Mucosa of descending colon (tissue), 3 donors: ENCODE results near the gene ZNF8. TPM values are rescaled to one million over a fixed set of nuclear protein-coding genes. Genes with fewer than 3 reads are reported as not detected.

ENCODE experiments used
- ATAC-seq: fragments of 200-7000 bp; cut with Tn5 transposase; one replicate; pipeline ENCODE4 v1.9.1; 2020; ENCODE audit warnings: mild to moderate bottlenecking, moderate library complexity
- DNase-seq, 3 donors: peaks; one replicate each; pipeline ENCODE4 v3.0.0-alpha.2; 2020
- H3K36me3 ChIP-seq: fragments of 200-600 bp; one replicate; pipeline ENCODE4 v1.8.0; 2021; ENCODE audit warnings: low read depth, mild to moderate bottlenecking
- H3K4me1 ChIP-seq: fragments of 200-600 bp; one replicate; pipeline ENCODE4 v1.8.0; 2021; ENCODE audit warnings: low read depth, mild to moderate bottlenecking
- H3K4me3 ChIP-seq: fragments of 200-600 bp; one replicate; pipeline ENCODE4 v1.8.0; 2021; ENCODE audit warnings: mild to moderate bottlenecking
- H3K9me3 ChIP-seq: fragments of 200-600 bp; one replicate; pipeline ENCODE4 v1.8.0; 2021; ENCODE audit warnings: mild to moderate bottlenecking
- intact Hi-C, 2 donors: fragments of 100-400 bp; cut with DNase I in 1 of 2; cut with micrococcal nuclease in 1 of 2; formaldehyde crosslinking; loops; one replicate each; pipeline versions ENCODE4 v1.11.0 to v1.11.1; 2022; cut with DNase I, micrococcal nuclease
- total RNA-seq, 3 donors: library from RNA; stranded (reverse); fragmentation: NEBNext Ultra II Directional in 2 of 3; extraction: Animal tissue kit (Norgen Biotek cat#: 25700) in 2 of 3; gene quantifications; one replicate each; pipeline versions ENCODE4 v1.2.1 to v1.2.4, GENCODE V29; 2021 to 2023
- TF ChIP-seq, protein P1 (sequence below): fragments of 200-600 bp; IDR thresholded peaks from one replicate; pipeline ENCODE4 v1.8.0; 2022; ENCODE audit warnings: antibody characterized with exemption, mild to moderate bottlenecking
- donor health status: DM: no; HTN: no; CAD: no; lungs with moderate emphysema.
- donor health status: DM: no; HTN: no; CAD: no.
- donor health status: DM: no; HTN: yes; CAD: no.

Gene ZNF8
- total RNA-seq, 3 donors from 2014 or later = 3.6 to 7.9 (median 3.8) TPM

DNA sequence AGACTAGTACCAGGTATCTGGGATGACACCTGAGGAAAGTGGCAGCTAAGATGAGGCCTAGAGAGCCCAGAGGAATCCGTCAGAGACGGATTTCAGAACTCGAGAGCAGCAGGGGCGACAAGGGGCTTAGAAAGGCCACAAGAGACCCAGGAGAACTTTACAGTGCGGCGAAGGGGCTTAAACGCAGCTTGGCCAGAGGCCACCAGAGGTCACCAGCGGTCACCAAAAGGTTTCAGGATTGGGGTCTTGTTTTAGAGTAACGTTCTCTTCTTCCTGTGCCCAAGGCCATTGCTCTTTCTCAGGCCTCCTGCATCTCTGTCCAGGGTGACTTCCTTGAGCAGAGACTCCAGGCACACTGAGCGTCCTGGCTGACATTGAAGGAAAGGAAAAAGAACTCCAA, 50.2 kb downstream of the ZNF8 start:
- DNase-seq = no peak
- Histone ChIP-seq H3K4me3 (no peak overlapping the region), H3K36me3 (no peaks in the 10 kb centered on the region), H3K4me1 (peaks cover 19% of the 10 kb centered on the region), H3K9me3 (no peaks in the 10 kb centered on the region)
- TF ChIP-seq, protein P1, sequence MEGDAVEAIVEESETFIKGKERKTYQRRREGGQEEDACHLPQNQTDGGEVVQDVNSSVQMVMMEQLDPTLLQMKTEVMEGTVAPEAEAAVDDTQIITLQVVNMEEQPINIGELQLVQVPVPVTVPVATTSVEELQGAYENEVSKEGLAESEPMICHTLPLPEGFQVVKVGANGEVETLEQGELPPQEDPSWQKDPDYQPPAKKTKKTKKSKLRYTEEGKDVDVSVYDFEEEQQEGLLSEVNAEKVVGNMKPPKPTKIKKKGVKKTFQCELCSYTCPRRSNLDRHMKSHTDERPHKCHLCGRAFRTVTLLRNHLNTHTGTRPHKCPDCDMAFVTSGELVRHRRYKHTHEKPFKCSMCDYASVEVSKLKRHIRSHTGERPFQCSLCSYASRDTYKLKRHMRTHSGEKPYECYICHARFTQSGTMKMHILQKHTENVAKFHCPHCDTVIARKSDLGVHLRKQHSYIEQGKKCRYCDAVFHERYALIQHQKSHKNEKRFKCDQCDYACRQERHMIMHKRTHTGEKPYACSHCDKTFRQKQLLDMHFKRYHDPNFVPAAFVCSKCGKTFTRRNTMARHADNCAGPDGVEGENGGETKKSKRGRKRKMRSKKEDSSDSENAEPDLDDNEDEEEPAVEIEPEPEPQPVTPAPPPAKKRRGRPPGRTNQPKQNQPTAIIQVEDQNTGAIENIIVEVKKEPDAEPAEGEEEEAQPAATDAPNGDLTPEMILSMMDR = no peak
- intact Hi-C loops = no loop called here
- no peak for ATAC-seq

DNA sequence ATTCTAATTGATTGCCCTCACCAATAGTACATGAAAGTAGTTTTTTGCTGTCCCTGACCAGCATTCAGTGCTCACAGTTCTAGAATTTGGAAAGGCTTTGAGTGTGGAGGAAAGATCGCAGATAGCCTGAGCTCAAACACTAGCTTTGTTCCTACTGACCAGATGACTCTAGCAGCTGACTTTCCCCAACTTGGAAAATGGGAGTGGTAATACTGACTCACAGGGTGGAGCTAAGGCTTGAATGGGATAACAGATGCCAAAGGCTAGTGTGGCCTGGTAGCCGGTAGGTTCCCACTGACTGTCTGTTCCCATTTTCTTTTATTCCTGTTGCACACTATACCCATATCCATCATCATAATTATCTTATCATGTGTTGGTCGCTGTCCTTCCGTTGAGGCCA, 51.7 kb downstream of the ZNF8 start:
- ATAC-seq = no peak
- Histone ChIP-seq H3K4me1 (peaks cover 19% of the 10 kb centered on the region), H3K4me3 (no peak overlapping the region), H3K9me3 (no peaks in the 10 kb centered on the region), H3K36me3 (no peaks in the 10 kb centered on the region)
- no peak for DNase-seq
- TF ChIP-seq, protein P1 = no peak
- intact Hi-C loops = no loop called here

DNA sequence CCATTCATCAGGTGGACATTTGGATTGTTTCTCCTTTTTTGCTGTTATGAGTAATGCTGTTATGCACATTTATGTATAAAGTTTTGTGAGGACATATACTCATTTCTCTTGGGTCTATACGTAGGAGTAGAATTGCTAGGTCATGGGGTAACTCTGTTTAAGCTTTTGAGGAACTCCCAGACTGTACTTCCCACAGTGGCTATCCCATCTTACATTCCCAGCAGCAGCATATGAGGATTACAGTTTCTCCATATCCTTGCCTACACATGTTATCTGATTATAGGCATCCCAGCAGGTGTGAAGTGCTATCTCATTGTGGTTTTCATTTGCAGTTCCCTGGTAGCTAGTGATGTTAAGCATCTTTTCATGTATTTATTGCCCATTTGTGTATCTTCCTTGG, 53.9 kb downstream of the ZNF8 start:
- Histone ChIP-seq H3K36me3 (no peaks in the 10 kb centered on the region), H3K4me1 (peaks cover 9% of the 10 kb centered on the region), H3K9me3 (no peaks in the 10 kb centered on the region), H3K4me3 (no peak overlapping the region)
- DNase-seq (no peak), ATAC-seq (no peak)
- TF ChIP-seq, protein P1 = no peak
- intact Hi-C loops = no loop called here

DNA sequence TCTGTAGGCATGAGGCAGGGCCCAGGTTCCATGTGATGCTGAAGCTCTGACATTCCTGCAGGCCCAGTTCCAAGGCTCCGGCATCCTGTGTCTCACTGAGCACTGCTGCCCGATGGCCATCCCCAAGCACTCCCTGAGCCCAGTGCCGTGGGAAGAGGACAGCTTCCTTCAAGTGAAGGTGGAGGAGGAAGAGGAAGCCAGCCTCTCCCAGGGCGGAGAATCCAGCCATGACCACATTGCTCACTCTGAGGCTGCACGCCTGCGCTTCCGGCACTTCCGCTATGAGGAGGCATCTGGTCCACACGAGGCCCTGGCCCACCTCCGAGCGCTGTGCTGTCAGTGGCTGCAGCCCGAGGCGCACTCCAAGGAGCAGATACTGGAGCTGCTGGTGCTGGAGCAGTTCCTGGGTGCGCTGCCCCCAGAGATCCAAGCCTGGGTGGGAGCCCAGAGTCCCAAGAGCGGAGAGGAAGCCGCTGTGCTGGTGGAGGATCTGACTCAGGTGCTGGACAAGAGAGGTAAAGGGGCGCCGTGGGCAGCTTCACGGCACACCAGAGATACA, 56.0 kb downstream of the ZNF8 start:
- TF ChIP-seq, protein P1 = no peak
- no peaks in the 10 kb centered on the region for H3K4me1 ChIP-seq
- no peaks in the 10 kb centered on the region for H3K36me3 ChIP-seq
- no peak for ATAC-seq
- no peaks in the 10 kb centered on the region for H3K9me3 ChIP-seq
- no peak overlapping the region for H3K4me3 ChIP-seq
- DNase-seq = no peak
- intact Hi-C loops = no loop called here

DNA sequence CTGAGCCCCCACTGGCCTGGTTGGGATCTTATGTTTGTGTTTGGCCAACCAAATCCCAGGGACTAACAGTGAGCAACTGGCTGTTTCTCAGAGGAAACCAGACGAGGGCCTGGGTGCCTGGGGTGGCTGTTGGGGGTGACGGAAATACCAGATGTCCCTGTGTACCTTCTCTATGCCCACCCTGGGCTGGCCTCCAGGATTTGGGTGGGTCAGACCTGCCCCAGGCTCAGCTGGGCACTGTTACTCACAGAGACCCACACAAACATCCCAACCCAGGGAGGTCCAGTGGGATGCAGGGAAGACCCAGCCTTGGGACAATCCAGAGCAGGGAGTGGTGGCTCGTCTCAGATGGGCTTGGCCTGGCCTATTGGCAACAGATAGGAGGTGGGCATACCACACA, 56.9 kb downstream of the ZNF8 start:
- ATAC-seq (no peak), DNase-seq (no peak)
- intact Hi-C loops = no loop called here
- TF ChIP-seq, protein P1 = no peak
- Histone ChIP-seq H3K9me3 (no peaks in the 10 kb centered on the region), H3K4me3 (no peak overlapping the region), H3K4me1 (no peaks in the 10 kb centered on the region), H3K36me3 (no peaks in the 10 kb centered on the region)

DNA sequence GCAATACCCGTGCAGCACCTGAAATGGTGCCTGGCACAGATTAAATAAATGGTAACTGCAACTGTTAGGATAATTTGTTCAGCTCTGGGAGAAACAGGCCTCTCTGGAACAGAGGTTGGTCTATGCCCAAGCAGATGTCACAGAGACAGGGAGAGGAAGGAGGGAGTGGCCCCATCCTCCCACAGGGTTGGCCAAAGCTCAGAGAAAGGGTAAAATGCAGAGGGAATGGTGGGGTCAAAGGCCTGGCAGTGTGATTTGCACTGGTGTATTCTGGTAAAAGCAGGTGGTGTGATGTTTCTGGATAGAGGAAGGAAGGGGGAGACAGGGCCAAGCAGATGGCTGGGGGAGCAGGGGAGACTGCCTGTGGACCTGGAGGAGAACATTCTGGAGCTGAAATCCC, 57.5 kb downstream of the ZNF8 start:
- H3K36me3 ChIP-seq = no peaks in the 10 kb centered on the region
- no peaks in the 10 kb centered on the region for H3K9me3 ChIP-seq

More for the DNA sequence above, 57.5 kb downstream of the ZNF8 start:
- Histone ChIP-seq H3K4me1 (no peaks in the 10 kb centered on the region), H3K4me3 (no peak overlapping the region)
- ATAC-seq = no peak
- TF ChIP-seq, protein P1 = no peak
- intact Hi-C loops = no loop called here
- DNase-seq = no peak
